Bronchial epithelial cell (primary cell): ENCODE results near the gene SVIP. TPM values are rescaled to one million over a fixed set of nuclear protein-coding genes. Genes with fewer than 3 reads are reported as not detected.

ENCODE experiments used
- DNase-seq: peaks from one replicate; pipeline ENCODE4 v3.0.0-alpha.2; 2010; ENCODE audit warnings: low read depth
- FAIRE-seq: peaks from 2 replicates; lab custom pipeline; 2011; peaks lifted over from hg19 to GRCh38; lab: Jason Lieb, UNC
- H3K27me3 ChIP-seq: 2 replicates; pipeline ENCODE4 v1.5.1; 2011; ENCODE audit warnings: low read length; ENCODE audit not compliant: control insufficient read depth, insufficient read depth
- H3K36me3 ChIP-seq: 2 replicates; pipeline ENCODE4 v1.5.1; 2011; ENCODE audit warnings: low read length; ENCODE audit not compliant: control insufficient read depth, insufficient read depth
- H3K4me3 ChIP-seq: 2 replicates; pipeline ENCODE4 v1.5.1; 2011; ENCODE audit warnings: mild to moderate bottlenecking, low read depth, low read length, control low read depth
- total RNA-seq: library from RNA; depleted of rRNA; stranded (reverse); fragments of >200 nt; gene quantifications from 2 replicates; pipeline ENCODE4 v1.2.1, GENCODE V29; 2014
- TF ChIP-seq, protein P1 (sequence below): IDR thresholded peaks from 2 replicates; pipeline ENCODE4 v1.5.1; 2011; ENCODE audit warnings: mild to moderate bottlenecking, moderate library complexity, low read length, control low read depth, inconsistent platforms; ENCODE audit not compliant: insufficient read depth, severe bottlenecking

The SVIP gene
- total RNA-seq, 1 donor from 2014 or later, result 7.4 TPM

DNA sequence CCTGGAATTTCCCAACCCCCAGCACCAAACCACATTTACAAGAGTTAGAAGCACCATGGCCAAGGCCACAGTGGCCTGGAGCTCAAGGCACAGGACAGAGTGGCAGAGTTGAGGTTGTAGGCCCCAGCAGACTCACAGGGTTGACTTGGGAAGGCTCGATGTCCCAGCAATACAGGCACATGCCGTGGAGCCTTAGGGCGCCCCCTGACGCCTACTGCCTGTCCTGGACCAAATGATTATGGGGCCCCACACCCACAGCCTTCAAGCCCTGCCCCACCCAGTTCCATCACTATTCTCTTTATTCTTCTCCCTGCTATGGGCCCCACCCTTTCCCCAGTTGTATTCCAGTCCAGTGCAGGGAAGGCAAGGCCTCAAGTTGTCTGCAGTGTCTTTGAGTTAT lies 30.6 kb upstream of the SVIP start, which contains the start of gene CCDC179:
TSS of gene CCDC179 (minus strand) at position 234 of the 400 bp plus-strand sequence. CDS start at position 181, 53 bp downstream.
- no peak for DNase-seq
- FAIRE-seq, result no peak
- H3K4me3 ChIP-seq, result no peak within 1 kb of the TSS
- H3K27me3 ChIP-seq, result no peaks in the 10 kb centered on the region
- TF ChIP-seq, protein P1, sequence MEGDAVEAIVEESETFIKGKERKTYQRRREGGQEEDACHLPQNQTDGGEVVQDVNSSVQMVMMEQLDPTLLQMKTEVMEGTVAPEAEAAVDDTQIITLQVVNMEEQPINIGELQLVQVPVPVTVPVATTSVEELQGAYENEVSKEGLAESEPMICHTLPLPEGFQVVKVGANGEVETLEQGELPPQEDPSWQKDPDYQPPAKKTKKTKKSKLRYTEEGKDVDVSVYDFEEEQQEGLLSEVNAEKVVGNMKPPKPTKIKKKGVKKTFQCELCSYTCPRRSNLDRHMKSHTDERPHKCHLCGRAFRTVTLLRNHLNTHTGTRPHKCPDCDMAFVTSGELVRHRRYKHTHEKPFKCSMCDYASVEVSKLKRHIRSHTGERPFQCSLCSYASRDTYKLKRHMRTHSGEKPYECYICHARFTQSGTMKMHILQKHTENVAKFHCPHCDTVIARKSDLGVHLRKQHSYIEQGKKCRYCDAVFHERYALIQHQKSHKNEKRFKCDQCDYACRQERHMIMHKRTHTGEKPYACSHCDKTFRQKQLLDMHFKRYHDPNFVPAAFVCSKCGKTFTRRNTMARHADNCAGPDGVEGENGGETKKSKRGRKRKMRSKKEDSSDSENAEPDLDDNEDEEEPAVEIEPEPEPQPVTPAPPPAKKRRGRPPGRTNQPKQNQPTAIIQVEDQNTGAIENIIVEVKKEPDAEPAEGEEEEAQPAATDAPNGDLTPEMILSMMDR, result no peak
- no peaks in the 10 kb centered on the region for H3K36me3 ChIP-seq

GRCh38 chr11:22859756-22860155 lies 30.2 kb upstream of the SVIP start:
- Histone ChIP-seq H3K27me3 (no peaks in the 10 kb centered on the region), H3K36me3 (no peaks in the 10 kb centered on the region), H3K4me3 (no peak overlapping the region)
- TF ChIP-seq, protein P1, result no peak
- DNase-seq, result no peak
- FAIRE-seq, result no peak

- H3K27me3 ChIP-seq, result no peaks in the 10 kb centered on the region
- no peak overlapping the region for H3K4me3 ChIP-seq
- FAIRE-seq, result no peak
- no peak for DNase-seq
- TF ChIP-seq, protein P1, result no peak
- H3K36me3 ChIP-seq, result no peaks in the 10 kb centered on the region
These were observed 21.9 kb upstream of the SVIP start for GRCh38 chr11:22851477-22851876.

DNA sequence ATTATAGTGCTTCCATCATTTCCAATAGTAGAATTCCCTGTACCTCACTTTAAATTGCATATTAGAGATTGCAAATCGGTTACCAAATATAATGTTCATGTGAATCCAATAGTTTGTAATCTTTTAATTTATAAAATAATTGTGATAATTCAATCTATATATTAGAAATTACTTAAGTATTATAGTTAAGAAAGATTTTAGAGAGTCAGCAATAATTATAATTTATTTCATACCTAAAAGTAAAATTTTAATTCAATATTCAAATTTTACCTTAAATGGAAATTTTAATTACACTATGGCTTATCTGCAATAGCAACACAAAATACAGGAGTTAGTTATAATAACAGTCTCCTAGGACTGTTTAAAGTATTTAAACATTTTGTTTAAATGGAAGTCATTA lies 17.1 kb upstream of the SVIP start:
- no peak overlapping the region for H3K4me3 ChIP-seq
- H3K36me3 ChIP-seq, result no peaks in the 10 kb centered on the region
- no peaks in the 10 kb centered on the region for H3K27me3 ChIP-seq
- TF ChIP-seq, protein P1, result no peak
- no peak for DNase-seq
- no peak for FAIRE-seq

DNA sequence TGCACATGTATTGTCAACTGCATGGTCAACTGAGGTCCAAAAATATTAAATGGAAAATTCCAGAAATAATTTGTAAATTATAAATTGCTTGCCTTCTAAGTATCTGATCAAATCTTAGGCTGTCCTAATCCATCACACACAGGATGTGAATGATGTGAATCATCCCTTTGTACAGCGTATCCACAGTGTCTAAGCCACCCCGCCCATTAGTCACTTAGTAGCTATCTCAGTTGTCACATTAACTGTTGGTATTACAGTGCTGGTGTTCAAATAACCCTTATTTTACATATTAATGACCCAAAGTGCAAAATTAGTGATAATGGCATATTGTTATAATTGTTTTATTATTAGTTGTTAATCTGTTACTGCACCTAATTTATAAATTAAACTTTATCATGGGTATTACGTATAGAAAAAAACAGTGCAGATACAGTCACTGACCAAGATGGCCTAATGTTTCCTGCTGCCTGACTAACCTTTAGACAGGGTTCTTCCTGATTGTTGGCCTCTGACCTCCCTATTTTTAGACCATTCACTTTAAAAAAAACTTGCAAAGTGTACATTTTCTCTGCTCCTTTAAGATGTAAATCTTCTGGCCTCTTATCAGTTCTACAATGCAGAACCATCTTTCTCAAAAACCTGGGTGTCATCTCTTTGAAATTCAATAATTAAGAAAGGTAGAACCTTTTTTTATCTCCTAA lies 2.9 kb upstream of the SVIP start:
- Histone ChIP-seq H3K36me3 (no peaks in the 10 kb centered on the region), H3K4me3 (no peak overlapping the region), H3K27me3 (no peaks in the 10 kb centered on the region)
- DNase-seq (peak; percentile 49), FAIRE-seq (no peak)
- TF ChIP-seq, protein P1, result no peak

DNA sequence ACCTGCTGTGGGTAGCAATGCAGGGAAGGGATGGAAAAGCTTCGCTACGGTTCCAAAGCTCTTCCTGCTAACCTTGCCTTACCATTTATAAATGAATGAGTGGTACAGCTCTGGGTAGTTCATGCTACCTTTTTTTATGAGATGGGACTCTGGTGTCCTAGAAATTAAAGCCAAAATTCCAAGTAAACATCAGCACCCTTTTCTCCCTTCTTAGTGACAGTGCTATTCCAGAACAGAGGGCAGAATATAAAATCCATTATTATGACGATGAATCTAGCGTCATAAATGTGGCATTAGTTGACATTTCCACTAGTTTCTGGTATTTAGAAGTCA lies 447 bp upstream of the SVIP start:
- FAIRE-seq, result no peak
- Histone ChIP-seq H3K36me3 (no peaks in the 10 kb centered on the region), H3K4me3 (peak overlapping the region; percentile 93), H3K27me3 (no peaks in the 10 kb centered on the region)
- TF ChIP-seq, protein P1, result no peak
- DNase-seq, result no peak
